Measurements from ENCODE around the gene KLHL29.
"Not testable (repeated sequence)": the region's sequence is repeated elsewhere in the genome, so short reads cannot be mapped to it uniquely, and the experiment has no call there.

DNA sequence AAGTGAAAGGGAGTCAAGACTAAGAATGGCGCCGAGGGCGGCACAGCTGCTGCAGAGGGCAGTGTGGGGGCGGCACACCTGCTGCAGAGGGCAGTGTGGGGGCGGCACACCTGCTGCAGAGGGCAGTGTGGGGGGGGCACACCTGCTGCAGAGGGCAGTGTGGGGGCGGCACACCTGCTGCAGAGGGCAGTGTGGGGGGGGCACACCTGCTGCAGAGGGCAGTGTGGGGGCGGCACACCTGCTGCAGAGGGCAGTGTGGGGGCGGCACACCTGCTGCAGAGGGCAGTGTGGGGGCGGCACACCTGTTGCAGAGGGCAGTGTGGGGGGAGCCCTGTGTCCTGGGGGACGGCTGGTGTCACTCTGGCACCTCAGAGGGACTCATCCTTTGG lies 36.9 kb upstream of the KLHL29 start:
- TF ChIP-seq, protein P1, sequence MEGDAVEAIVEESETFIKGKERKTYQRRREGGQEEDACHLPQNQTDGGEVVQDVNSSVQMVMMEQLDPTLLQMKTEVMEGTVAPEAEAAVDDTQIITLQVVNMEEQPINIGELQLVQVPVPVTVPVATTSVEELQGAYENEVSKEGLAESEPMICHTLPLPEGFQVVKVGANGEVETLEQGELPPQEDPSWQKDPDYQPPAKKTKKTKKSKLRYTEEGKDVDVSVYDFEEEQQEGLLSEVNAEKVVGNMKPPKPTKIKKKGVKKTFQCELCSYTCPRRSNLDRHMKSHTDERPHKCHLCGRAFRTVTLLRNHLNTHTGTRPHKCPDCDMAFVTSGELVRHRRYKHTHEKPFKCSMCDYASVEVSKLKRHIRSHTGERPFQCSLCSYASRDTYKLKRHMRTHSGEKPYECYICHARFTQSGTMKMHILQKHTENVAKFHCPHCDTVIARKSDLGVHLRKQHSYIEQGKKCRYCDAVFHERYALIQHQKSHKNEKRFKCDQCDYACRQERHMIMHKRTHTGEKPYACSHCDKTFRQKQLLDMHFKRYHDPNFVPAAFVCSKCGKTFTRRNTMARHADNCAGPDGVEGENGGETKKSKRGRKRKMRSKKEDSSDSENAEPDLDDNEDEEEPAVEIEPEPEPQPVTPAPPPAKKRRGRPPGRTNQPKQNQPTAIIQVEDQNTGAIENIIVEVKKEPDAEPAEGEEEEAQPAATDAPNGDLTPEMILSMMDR (IDR thresholded peaks at IDR 0.05; ENCODE audit: insufficient read depth, low read depth, low read length): not testable (repeated sequence)
- TF ChIP-seq EZH2 (IDR thresholded peaks at IDR 0.05; ENCODE audit: insufficient read depth, low read length): not testable (repeated sequence)
